HFF-Myc (cell line): ENCODE measurements around the gene MTURN.
A peak's percentile ranks its signal among the peaks of the same experiment; 100 is the strongest.

Source experiments
- DNase-seq: peaks from one replicate; pipeline ENCODE4 v3.0.0-alpha.2; 2011; ENCODE audit warnings: low read depth; ENCODE audit errors: extremely low read depth
- H3K4me3 ChIP-seq: replicated peaks from 2 replicates; pipeline ENCODE4 v1.5.1; 2011; ENCODE audit warnings: low read depth, mild to moderate bottlenecking, control low read depth, low read length
- TF ChIP-seq, protein P1 (sequence below): IDR thresholded peaks from 2 replicates; pipeline ENCODE4 v1.5.1; 2012; ENCODE audit warnings: mild to moderate bottlenecking, low read depth, low read length, control low read depth; ENCODE audit errors: missing control alignments

The MTURN gene

DNA sequence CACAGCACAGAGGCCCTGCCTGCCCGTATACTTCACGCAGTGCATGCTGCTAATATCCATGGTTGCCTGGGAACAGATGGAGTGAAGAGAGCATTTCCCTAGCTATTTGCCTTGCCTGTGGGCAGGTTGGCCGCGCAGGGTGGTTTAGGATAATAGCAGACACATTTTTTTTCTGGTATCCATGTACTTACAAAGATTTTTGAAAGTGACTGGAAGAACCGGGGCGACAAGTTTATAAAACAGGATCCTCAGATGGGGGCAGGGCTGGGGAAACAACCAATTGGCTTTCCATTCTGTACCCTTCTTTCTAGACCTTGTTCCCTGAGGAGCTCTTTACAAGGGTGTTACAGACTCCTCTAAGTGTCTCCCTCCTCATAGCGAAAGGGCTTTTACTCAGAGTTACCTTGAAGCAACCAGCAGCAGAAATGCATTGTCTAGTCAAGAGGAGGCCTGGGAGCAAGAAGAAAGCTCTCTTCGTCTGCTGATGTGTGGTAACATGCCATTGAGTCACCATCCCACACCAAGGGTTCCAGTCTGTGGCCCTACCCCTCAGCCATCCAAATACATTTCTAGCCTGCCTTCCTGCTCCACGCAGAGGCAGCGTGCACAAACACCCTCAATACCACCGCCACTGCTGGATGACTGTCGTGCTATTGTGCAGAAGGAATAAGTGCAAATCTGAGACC, 31.5 kb downstream of the MTURN start:
- TF ChIP-seq, protein P1, sequence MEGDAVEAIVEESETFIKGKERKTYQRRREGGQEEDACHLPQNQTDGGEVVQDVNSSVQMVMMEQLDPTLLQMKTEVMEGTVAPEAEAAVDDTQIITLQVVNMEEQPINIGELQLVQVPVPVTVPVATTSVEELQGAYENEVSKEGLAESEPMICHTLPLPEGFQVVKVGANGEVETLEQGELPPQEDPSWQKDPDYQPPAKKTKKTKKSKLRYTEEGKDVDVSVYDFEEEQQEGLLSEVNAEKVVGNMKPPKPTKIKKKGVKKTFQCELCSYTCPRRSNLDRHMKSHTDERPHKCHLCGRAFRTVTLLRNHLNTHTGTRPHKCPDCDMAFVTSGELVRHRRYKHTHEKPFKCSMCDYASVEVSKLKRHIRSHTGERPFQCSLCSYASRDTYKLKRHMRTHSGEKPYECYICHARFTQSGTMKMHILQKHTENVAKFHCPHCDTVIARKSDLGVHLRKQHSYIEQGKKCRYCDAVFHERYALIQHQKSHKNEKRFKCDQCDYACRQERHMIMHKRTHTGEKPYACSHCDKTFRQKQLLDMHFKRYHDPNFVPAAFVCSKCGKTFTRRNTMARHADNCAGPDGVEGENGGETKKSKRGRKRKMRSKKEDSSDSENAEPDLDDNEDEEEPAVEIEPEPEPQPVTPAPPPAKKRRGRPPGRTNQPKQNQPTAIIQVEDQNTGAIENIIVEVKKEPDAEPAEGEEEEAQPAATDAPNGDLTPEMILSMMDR, result no peak
- no peak overlapping the region for H3K4me3 ChIP-seq
- no peak for DNase-seq

DNA sequence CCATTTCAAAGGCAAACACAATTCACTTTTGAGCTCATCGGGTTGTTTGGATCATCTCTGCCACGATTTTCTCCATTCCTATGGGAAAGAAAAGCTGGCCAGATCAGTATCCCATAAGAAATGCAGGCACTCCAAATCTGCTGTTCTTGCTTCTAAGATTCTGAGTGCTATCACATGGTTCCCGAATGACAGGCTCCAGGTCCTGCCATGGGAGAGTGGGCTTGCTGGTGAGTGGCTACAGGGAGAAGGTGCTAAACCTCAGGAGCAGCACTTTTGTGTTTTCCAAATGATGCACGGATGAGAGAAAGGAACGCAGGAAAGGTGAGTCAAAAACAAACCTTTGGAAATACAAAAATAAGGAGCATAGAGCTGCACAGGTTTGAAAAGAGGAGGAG, 32.1 kb downstream of the MTURN start:
- no peak for DNase-seq
- TF ChIP-seq, protein P1, result no peak
- H3K4me3 ChIP-seq, result no peak overlapping the region

DNA sequence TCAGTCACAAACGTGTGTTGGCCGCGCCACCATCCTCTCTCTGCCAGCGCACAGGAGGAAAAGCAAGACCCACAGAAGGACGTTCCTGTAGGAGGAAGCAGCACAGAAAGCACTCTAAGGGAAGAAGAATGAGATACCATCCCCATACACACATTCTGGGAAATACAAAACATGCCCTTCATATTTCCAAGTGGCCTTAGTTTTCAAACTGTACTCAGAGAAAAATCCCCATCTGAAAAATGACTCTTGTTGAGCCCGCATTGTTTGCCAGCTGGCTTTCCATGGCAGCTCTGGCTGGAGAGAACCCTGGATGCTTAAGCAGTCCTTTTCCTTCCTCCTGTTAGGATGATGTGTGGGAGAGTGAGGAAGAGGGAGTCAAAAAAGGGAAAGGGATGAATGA, 33.1 kb downstream of the MTURN start:
- H3K4me3 ChIP-seq, result no peak overlapping the region
- TF ChIP-seq, protein P1, result no peak
- DNase-seq, result no peak

DNA sequence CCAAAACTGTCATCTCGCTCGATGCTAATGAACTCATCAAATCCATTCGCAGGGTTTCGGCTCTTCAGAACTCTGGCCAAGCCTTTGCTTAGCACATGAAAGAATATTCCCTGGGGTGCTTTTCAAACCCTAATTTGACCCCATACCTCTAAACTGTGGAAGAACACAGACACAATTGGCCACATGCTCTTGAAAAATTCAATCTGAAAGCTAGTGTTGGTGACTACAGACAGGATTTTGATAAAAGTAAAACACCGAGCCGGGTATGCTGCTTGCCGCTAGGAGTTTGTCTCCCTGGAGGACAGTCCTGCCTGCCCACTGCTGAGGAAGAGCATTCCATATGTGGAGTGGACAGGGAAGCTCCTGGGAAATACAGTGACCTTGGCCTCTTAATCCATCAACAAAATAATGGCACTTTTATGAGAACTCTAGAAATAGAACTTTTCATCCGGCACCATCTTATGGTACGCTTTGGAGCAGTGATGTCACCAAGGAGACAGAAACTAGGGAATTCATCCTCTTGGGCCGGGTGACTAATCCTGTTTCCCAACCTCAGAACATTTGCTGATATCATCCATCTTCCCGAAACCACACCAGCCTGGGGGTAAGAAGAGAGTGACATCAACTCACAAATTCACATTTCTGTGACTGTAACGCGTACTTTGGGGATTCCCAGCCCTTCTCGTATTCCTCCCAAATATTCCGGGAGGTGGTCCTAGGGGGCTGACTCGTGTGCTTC, 34.2 kb downstream of the MTURN start:
- no peak overlapping the region for H3K4me3 ChIP-seq
- TF ChIP-seq, protein P1, result no peak
- peak; percentile 66 for DNase-seq

DNA sequence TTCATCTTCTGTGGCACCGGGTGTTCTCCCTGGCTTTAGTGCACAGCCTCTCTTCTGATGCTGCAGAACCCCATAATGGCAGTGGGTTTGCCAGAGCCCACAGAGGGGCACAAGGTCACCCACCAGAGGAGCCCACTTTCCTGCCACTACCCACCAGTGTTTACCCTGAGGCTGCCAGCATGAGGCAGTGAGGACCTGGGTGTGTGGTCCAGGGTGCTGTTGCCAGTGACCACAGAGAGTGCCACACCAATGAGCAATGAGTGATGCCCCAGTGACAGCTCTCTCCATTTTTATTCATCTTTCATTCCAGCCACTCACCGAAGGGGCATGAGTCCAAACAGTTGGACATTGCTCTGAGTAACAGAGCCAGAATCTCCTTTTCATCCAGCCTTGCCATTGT, 34.8 kb downstream of the MTURN start:
- TF ChIP-seq, protein P1, result no peak
- DNase-seq, result no peak
- no peak overlapping the region for H3K4me3 ChIP-seq

DNA sequence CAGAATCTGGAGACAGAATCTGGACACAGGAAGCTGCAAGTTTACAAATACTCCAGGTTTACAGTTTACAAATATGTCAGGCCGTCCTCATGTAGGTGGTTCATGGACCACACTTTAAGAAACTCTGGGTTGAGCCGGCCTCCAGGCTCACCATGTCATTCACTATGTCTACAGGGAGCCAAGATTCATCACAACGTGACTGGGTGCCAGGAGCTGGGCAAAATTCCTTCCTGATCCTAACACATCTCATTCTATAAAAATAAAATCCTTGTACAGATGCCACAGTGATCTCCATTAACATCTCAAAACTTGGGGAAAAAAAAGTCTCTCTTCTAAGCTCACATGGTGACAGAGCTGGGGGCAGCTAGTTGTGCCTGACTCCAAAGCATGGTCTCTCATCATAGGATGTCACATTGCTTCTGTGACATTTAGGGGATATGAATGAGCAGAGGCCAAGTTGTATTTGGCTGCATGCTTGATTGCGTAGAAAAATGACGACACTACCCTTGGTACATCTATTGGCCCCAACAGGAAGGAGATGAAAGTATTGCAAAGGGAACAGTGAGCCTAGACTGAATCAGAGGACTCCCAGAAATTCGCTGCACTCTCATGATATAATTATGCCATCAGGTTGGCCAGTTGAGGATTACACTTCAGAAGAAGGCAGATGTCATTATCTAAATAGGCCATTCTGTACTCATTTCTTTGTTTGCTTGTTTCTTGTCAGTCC, 35.9 kb downstream of the MTURN start:
- TF ChIP-seq, protein P1, result no peak
- no peak for DNase-seq
- no peak overlapping the region for H3K4me3 ChIP-seq
